ENCODE measurements around the gene FCHSD2. TPM values are rescaled to one million over a fixed set of nuclear protein-coding genes. Genes with fewer than 3 reads are reported as not detected.

The FCHSD2 gene
- total and polyA plus RNA-seq, 2 donors from 2014 or later, result 8.0 to 58.7 TPM

DNA sequence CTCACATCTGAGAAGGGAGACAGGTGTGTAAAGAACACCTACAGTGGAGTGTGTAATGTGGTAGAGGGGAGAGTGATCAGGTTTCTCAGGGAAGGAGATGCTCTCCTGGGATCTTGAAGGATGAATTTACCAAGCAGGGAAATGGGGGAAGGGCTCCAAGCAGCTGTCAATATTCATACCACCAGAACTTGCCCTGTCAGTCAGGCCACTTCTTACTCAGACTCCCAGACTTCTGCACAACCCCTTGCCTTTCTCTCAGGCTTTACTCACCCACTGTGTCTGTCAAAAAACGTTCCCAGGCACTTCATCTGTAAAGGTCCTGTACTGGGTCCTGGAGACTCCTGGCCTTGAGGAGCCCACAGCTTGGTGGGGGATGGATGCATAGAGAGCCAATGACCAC lies 14.0 kb upstream of the FCHSD2 start:
- Histone ChIP-seq H3K9ac (ENCODE audit: low read length in 3 of 3) (no peak overlapping the region), H3K9me3 (ENCODE audit: control insufficient read depth in 2 of 3, insufficient read depth in 1 of 3, low read length in 3 of 3) (no peaks in the 10 kb centered on the region), H3K27ac (ENCODE audit: low read depth in 2 of 2, low read length in 2 of 2) (no peak overlapping the region), H3K4me1 (ENCODE audit: control insufficient read depth in 2 of 3, insufficient read depth in 2 of 3, low read depth in 1 of 3, low read length in 3 of 3) (peaks cover 0 to 19% (median 18%) of the 10 kb centered on the region in 3 donors), H3K36me3 (ENCODE audit: control insufficient read depth in 2 of 3, insufficient read depth in 3 of 3, low read length in 3 of 3) (no peaks in the 10 kb centered on the region), H3K4me3 (ENCODE audit: low read length in 3 of 3) (no peak overlapping the region), H3K27me3 (ENCODE audit: control insufficient read depth, insufficient read depth, low read length) (no peaks in the 10 kb centered on the region)
- intact Hi-C loops (cut with DNase I), result no loop called here
- DNase-seq (no peak), FAIRE-seq (no peak)
- no peak for TF ChIP-seq CTCF (IDR thresholded peaks at IDR 0.05; ENCODE audit: borderline replicate concordance, extremely low read depth, insufficient read depth)

DNA sequence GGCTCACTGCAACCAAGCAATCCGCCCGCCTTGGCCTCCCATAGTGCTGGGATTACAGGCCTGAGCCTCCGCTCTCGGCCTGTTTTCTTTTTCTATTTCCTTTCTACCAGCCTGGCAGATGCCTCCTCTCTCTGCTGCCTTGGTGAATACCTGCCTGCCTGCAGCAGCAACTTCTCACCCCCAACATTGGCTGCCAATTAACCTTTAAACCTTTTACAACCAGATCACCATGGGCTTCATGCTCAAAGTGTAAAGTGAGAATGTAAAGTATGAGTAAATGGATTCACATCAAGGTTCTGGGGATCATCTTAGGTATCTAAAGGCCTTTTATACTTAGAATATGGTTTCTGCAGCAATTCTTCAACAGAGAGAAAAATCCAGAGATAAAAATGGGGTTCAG lies 13.0 kb upstream of the FCHSD2 start:
- Histone ChIP-seq H3K36me3 (ENCODE audit: control insufficient read depth in 2 of 3, insufficient read depth in 3 of 3, low read length in 3 of 3) (no peaks in the 10 kb centered on the region), H3K4me1 (ENCODE audit: control insufficient read depth in 2 of 3, insufficient read depth in 2 of 3, low read depth in 1 of 3, low read length in 3 of 3) (peaks cover 0 to 19% (median 18%) of the 10 kb centered on the region in 3 donors), H3K9me3 (ENCODE audit: control insufficient read depth in 2 of 3, insufficient read depth in 1 of 3, low read length in 3 of 3) (no peaks in the 10 kb centered on the region), H3K4me3 (ENCODE audit: low read length in 3 of 3) (no peak overlapping the region), H3K9ac (ENCODE audit: low read length in 3 of 3) (no peak overlapping the region), H3K27me3 (ENCODE audit: control insufficient read depth, insufficient read depth, low read length) (no peaks in the 10 kb centered on the region), H3K27ac (ENCODE audit: low read depth in 2 of 2, low read length in 2 of 2) (no peak overlapping the region)
- FAIRE-seq (no peak), DNase-seq (no peak)
- intact Hi-C loops (cut with DNase I), result no loop called here
- no peak for TF ChIP-seq CTCF (IDR thresholded peaks at IDR 0.05; ENCODE audit: borderline replicate concordance, extremely low read depth, insufficient read depth)

DNA sequence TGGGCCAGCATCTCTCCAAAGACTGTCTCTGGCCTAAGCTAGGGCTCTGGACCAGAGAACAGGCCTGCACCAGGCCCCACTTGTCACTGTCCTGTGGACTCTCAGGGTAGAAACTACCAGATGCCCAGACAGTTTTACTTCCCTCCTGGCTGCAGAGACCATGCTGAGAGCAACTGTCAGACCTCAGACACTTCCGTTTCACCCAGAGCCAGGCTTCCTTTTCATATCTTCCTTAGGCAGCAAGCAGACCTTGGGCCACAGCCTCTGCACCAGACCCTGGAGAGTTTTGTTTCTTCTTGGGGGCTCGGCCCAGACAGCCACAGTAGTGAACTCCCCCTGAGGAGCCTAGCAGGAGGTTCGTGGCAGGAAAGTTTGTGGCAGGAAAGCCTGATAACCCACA lies 12.1 kb upstream of the FCHSD2 start:
- Histone ChIP-seq H3K27me3 (ENCODE audit: control insufficient read depth, insufficient read depth, low read length) (no peaks in the 10 kb centered on the region), H3K4me3 (ENCODE audit: low read length in 3 of 3) (no peak overlapping the region), H3K27ac (ENCODE audit: low read depth in 2 of 2, low read length in 2 of 2) (no peak overlapping the region), H3K9ac (ENCODE audit: low read length in 3 of 3) (no peak overlapping the region), H3K4me1 (ENCODE audit: control insufficient read depth in 2 of 3, insufficient read depth in 2 of 3, low read depth in 1 of 3, low read length in 3 of 3) (peaks cover 0 to 19% (median 15%) of the 10 kb centered on the region in 3 donors), H3K36me3 (ENCODE audit: control insufficient read depth in 2 of 3, insufficient read depth in 3 of 3, low read length in 3 of 3) (no peaks in the 10 kb centered on the region), H3K9me3 (ENCODE audit: control insufficient read depth in 2 of 3, insufficient read depth in 1 of 3, low read length in 3 of 3) (no peaks in the 10 kb centered on the region)
- intact Hi-C loops (cut with DNase I), result no loop called here
- TF ChIP-seq CTCF (IDR thresholded peaks at IDR 0.05; ENCODE audit: borderline replicate concordance, extremely low read depth, insufficient read depth), result no peak
- DNase-seq (no peak), FAIRE-seq (no peak)

GRCh38 chr11:73152861-73153483 lies 10.9 kb upstream of the FCHSD2 start:
- no peaks in the 10 kb centered on the region for H3K36me3 ChIP-seq (ENCODE audit: control insufficient read depth in 2 of 3, insufficient read depth in 3 of 3, low read length in 3 of 3)
- FAIRE-seq (no peak), DNase-seq (peak in 4 of 5 donors; percentile 60 to 79 (median 64))
- peaks cover 0 to 12% (median 11%) of the 10 kb centered on the region in 3 donors for H3K4me1 ChIP-seq (ENCODE audit: control insufficient read depth in 2 of 3, insufficient read depth in 2 of 3, low read depth in 1 of 3, low read length in 3 of 3)
- no peak for TF ChIP-seq CTCF (IDR thresholded peaks at IDR 0.05; ENCODE audit: borderline replicate concordance, extremely low read depth, insufficient read depth)
- H3K9ac ChIP-seq (ENCODE audit: low read length in 3 of 3), result no peak overlapping the region
- H3K27me3 ChIP-seq (ENCODE audit: control insufficient read depth, insufficient read depth, low read length), result no peaks in the 10 kb centered on the region
- H3K9me3 ChIP-seq (ENCODE audit: control insufficient read depth in 2 of 3, insufficient read depth in 1 of 3, low read length in 3 of 3), result no peaks in the 10 kb centered on the region
- H3K27ac ChIP-seq (ENCODE audit: low read depth in 2 of 2, low read length in 2 of 2), result no peak overlapping the region
- intact Hi-C loops (cut with DNase I), result no loop called here
- no peak overlapping the region for H3K4me3 ChIP-seq (ENCODE audit: low read length in 3 of 3)

Measured in kidney (tissue), 14 donors.